CD14-positive monocyte (primary cell): ENCODE data around the gene ACKR4. TPM values are rescaled to one million over a fixed set of nuclear protein-coding genes. Genes with fewer than 3 reads are reported as not detected.

ENCODE experiments used
- DNase-seq, 3 donors: peaks; one replicate each; pipeline ENCODE4 v3.0.0-alpha.2; 2011 to 2022
- H2AFZ ChIP-seq: 2 replicates; pipeline ENCODE4 v1.6.0; 2012; ENCODE audit warnings: mild to moderate bottlenecking, low read depth, low read length, inconsistent platforms; ENCODE audit not compliant: insufficient read depth, poor library complexity, severe bottlenecking
- H3K27ac ChIP-seq, 2 donors: 1 replicate in 1 of 2; 2 replicates in 1 of 2; pipeline ENCODE4 v1.5.1; 2012 to 2013; ENCODE audit warnings: low read length in 2 of 2, control low read depth in 1 of 2, inconsistent platforms in 1 of 2, low read depth in 1 of 2, mild to moderate bottlenecking in 1 of 2
- H3K27me3 ChIP-seq, 2 donors: one replicate each; pipeline versions ENCODE4 v1.6.0 to v1.6.1; 2011 to 2013; ENCODE audit warnings: low read length in 2 of 2; ENCODE audit not compliant: control insufficient read depth in 2 of 2, insufficient read depth in 2 of 2
- H3K36me3 ChIP-seq, 2 donors: replicated peaks in 1 of 2; 1 replicate in 1 of 2; 2 replicates in 1 of 2; pipeline versions ENCODE4 v1.5.1 to v1.6.1; 2012 to 2013; ENCODE audit warnings: low read length in 2 of 2, control low read depth in 1 of 2, inconsistent platforms in 1 of 2, mild to moderate bottlenecking in 1 of 2; ENCODE audit not compliant: insufficient read depth in 2 of 2, control insufficient read depth in 1 of 2
- H3K4me1 ChIP-seq, 2 donors: 1 replicate in 1 of 2; 2 replicates in 1 of 2; pipeline versions ENCODE4 v1.5.1 to v1.6.1; 2012 to 2013; ENCODE audit warnings: low read length in 2 of 2, control low read depth in 1 of 2, inconsistent platforms in 1 of 2, mild to moderate bottlenecking in 1 of 2, moderate library complexity in 1 of 2; ENCODE audit not compliant: insufficient read depth in 2 of 2, control insufficient read depth in 1 of 2
- H3K4me2 ChIP-seq: replicated peaks from 2 replicates; pipeline ENCODE3; 2012; ENCODE audit warnings: low read length, moderate library complexity, mild to moderate bottlenecking; ENCODE audit not compliant: poor library complexity, severe bottlenecking; ENCODE audit errors: extremely low read depth
- H3K4me3 ChIP-seq, 3 experiments: fragments of 200-600 bp in 1 of 3; sonication (generic) in 1 of 3; replicated peaks in 1 of 3; 1 replicate in 2 of 3; 2 replicates in 1 of 3; pipeline ENCODE4 v1.5.1; 2011 to 2013; ENCODE audit warnings: low read length in 3 of 3, mild to moderate bottlenecking in 3 of 3, control low read depth in 2 of 3, low read depth in 2 of 3, inconsistent platforms in 1 of 3, moderate library complexity in 1 of 3
- H3K79me2 ChIP-seq: 2 replicates; pipeline ENCODE4 v1.6.0; 2012; ENCODE audit warnings: mild to moderate bottlenecking, control low read depth, inconsistent platforms, low read length, moderate library complexity; ENCODE audit not compliant: insufficient read depth
- H3K9ac ChIP-seq: 2 replicates; pipeline ENCODE4 v1.6.0; 2017; ENCODE audit warnings: low read length, mild to moderate bottlenecking; ENCODE audit not compliant: insufficient read depth, poor library complexity, severe bottlenecking
- H3K9me3 ChIP-seq, 2 donors: replicated peaks in 1 of 2; 1 replicate in 1 of 2; 2 replicates in 1 of 2; pipeline versions ENCODE4 v1.5.1 to v1.6.1; 2012 to 2013; ENCODE audit warnings: low read length in 2 of 2, control low read depth in 1 of 2; ENCODE audit not compliant: control insufficient read depth in 1 of 2, insufficient read depth in 1 of 2
- H4K20me1 ChIP-seq: 2 replicates; pipeline ENCODE4 v1.6.0; 2012; ENCODE audit warnings: mild to moderate bottlenecking, low read length, control low read depth, moderate library complexity; ENCODE audit not compliant: insufficient read depth
- H3K27ac Mint-ChIP-seq, 7 donors: one replicate each; pipeline ENCODE4 v1.8.0; 2020; ENCODE audit warnings: mild to moderate bottlenecking in 7 of 7, mixed read lengths in 7 of 7, moderate library complexity in 6 of 7, inconsistent platforms in 2 of 7
- H3K27me3 Mint-ChIP-seq, 3 donors: one replicate each; pipeline ENCODE4 v1.8.0; 2021 to 2022; ENCODE audit warnings: low read depth in 3 of 3, mild to moderate bottlenecking in 3 of 3, mixed read lengths in 3 of 3, moderate library complexity in 3 of 3, inconsistent platforms in 1 of 3
- H3K36me3 Mint-ChIP-seq, 2 donors: one replicate each; pipeline ENCODE4 v1.8.0; 2020; ENCODE audit warnings: mixed read lengths in 2 of 2, inconsistent platforms in 1 of 2, mild to moderate bottlenecking in 1 of 2
- H3K4me1 Mint-ChIP-seq: one replicate; pipeline ENCODE4 v1.8.0; 2020; ENCODE audit warnings: mild to moderate bottlenecking, mixed read lengths
- H3K4me3 Mint-ChIP-seq, 2 donors: one replicate each; pipeline ENCODE4 v1.8.0; 2020; ENCODE audit warnings: mild to moderate bottlenecking in 2 of 2, mixed read lengths in 2 of 2, moderate library complexity in 1 of 2
- H3K9me3 Mint-ChIP-seq, 7 donors: one replicate each; pipeline ENCODE4 v1.8.0; 2020 to 2022; ENCODE audit warnings: mixed read lengths in 7 of 7, mild to moderate bottlenecking in 6 of 7, moderate library complexity in 6 of 7, inconsistent platforms in 2 of 7
- CTCF ChIP-seq: fragments of 200-600 bp; IDR thresholded peaks from one replicate; pipeline ENCODE4 v1.8.0; 2022; ENCODE audit warnings: antibody characterized with exemption, mild to moderate bottlenecking
- WGBS: methylation state at CpG from one replicate; pipeline ENCODE4 v1.1.5; 2013; ENCODE audit warnings: missing lambda C conversion rate; ENCODE audit not compliant: insufficient coverage; 5-methylcytosine and 5-hydroxymethylcytosine counted together
- intact Hi-C, 2 donors: fragments of 100-400 bp; cut with micrococcal nuclease; formaldehyde crosslinking; loops; one replicate each; pipeline versions ENCODE4 v1.15.0 to v1.15.1; 2023
- polyA plus RNA-seq, 3 donors: library from polyadenylated mRNA; depleted of rRNA in 1 of 3; unstranded in 2 of 3; stranded (reverse) in 1 of 3; fragments of 300-500 nt in 2 of 3; fragments of >200 nt in 1 of 3; fragmentation: Illumina TruSeq in 2 of 3; gene quantifications; 1 replicate in 2 of 3; 2 replicates in 1 of 3; pipeline ENCODE4 v1.2.3, GENCODE V29; 2012 to 2021

The ACKR4 gene
- polyA plus RNA-seq, 3 donors: 0.09 TPM; not detected in 2

GRCh38 chr3:132622761-132623160, 25.7 kb downstream of the ACKR4 start:
- Mint-ChIP-seq H3K36me3 (peaks cover 22 to 26% of the 10 kb centered on the region in 2 donors), H3K27ac (no peak overlapping the region), H3K4me1 (peaks cover 6% of the 10 kb centered on the region), H3K27me3 (no peaks in the 10 kb centered on the region), H3K9me3 (peaks cover 0 to 8% (median 0%) of the 10 kb centered on the region in 7 donors), H3K4me3 (no peak overlapping the region)
- intact Hi-C loops: no loop called here
- Histone ChIP-seq H3K27ac (no peak overlapping the region), H3K4me1 (peaks cover 0 to 4% of the 10 kb centered on the region in 2 donors), H3K27me3 (no peaks in the 10 kb centered on the region), H4K20me1 (no peaks in the 10 kb centered on the region), H3K9me3 (no peaks in the 10 kb centered on the region), H3K4me3 (no peak overlapping the region), H3K9ac (no peak overlapping the region), H3K36me3 (peaks cover 14 to 21% of the 10 kb centered on the region in 2 donors), H2AFZ (no peak overlapping the region), H3K4me2 (no peak overlapping the region), H3K79me2 (no peaks in the 10 kb centered on the region)
- TF ChIP-seq CTCF: no peak
- whole genome bisulfite sequencing: no CpG with 5 or more reads among the region's 1 CpG
- no peak for DNase-seq

- Mint-ChIP-seq H3K4me1 (peaks cover 6% of the 10 kb centered on the region), H3K9me3 (peaks cover 0 to 8% (median 0%) of the 10 kb centered on the region in 7 donors), H3K27me3 (no peaks in the 10 kb centered on the region), H3K4me3 (no peak overlapping the region), H3K27ac (no peak overlapping the region), H3K36me3 (peaks cover 25 to 31% of the 10 kb centered on the region in 2 donors)
- Histone ChIP-seq H4K20me1 (no peaks in the 10 kb centered on the region), H2AFZ (no peak overlapping the region), H3K9ac (no peak overlapping the region), H3K4me2 (no peak overlapping the region), H3K27ac (no peak overlapping the region), H3K4me3 (no peak overlapping the region), H3K79me2 (no peaks in the 10 kb centered on the region), H3K9me3 (no peaks in the 10 kb centered on the region), H3K36me3 (peaks cover 14 to 21% of the 10 kb centered on the region in 2 donors), H3K27me3 (no peaks in the 10 kb centered on the region), H3K4me1 (peaks cover 0 to 4% of the 10 kb centered on the region in 2 donors)
- DNase-seq: no peak
- TF ChIP-seq CTCF: no peak
- intact Hi-C loops: no loop called here
- no CpG with 5 or more reads among the region's 1 CpG for WGBS
Observed at GRCh38 chr3:132623646-132624045, 26.6 kb downstream of the ACKR4 start.
